ENCODE measurements around the gene ALDH8A1.

DNA sequence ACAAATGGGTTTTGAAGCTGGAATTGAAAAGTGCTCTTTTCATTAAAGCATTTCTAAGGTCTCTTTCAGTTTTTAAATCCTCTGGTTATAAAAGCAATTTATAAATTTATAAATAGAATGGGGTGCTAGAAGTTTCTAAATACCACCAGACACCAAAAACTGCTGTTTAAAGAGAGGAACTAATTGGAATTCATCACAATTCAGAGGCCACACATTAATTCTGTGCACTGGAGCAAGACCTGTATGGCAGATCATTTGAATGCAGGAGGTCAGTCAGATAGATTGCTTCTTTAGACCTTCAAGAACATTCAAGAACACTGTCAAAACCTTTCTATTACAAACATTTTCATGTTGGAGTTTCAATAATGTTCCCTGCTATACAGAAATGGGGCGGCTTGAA lies 55.1 kb downstream of the ALDH8A1 start:
- TF ChIP-seq ZNF274 (IDR thresholded peaks at IDR 0.05; ENCODE audit: borderline replicate concordance, extremely low read depth, low read length) (no peak), SUZ12 (IDR thresholded peaks at IDR 0.05; ENCODE audit: low read length) (no peak), RAD21 (IDR thresholded peaks at IDR 0.05 in 1 of 2, conservative IDR thresholded peaks at IDR 0.05 in 1 of 2; ENCODE audit: low read depth in 2 of 2, low read length in 2 of 2) (no peak), YY1 (IDR thresholded peaks at IDR 0.05; ENCODE audit: low read depth, low read length) (no peak), SP4 (IDR thresholded peaks at IDR 0.05; ENCODE audit: low read length) (no peak), JUND (IDR thresholded peaks at IDR 0.05; ENCODE audit: low read length) (no peak), GTF2F1 (IDR thresholded peaks at IDR 0.05; ENCODE audit: borderline replicate concordance, low read depth, low read length) (no peak), EZH2 (IDR thresholded peaks at IDR 0.05; ENCODE audit: low read depth, low read length, severe bottlenecking) (no peak), POLR2A (IDR thresholded peaks at IDR 0.05; ENCODE audit: control extremely low read depth in 1 of 2, low read depth in 2 of 2, low read length in 2 of 2) (no peak), RFX5 (IDR thresholded peaks at IDR 0.05; ENCODE audit: borderline replicate concordance, low read depth, low read length) (no peak)
- TF ChIP-seq, protein P1, sequence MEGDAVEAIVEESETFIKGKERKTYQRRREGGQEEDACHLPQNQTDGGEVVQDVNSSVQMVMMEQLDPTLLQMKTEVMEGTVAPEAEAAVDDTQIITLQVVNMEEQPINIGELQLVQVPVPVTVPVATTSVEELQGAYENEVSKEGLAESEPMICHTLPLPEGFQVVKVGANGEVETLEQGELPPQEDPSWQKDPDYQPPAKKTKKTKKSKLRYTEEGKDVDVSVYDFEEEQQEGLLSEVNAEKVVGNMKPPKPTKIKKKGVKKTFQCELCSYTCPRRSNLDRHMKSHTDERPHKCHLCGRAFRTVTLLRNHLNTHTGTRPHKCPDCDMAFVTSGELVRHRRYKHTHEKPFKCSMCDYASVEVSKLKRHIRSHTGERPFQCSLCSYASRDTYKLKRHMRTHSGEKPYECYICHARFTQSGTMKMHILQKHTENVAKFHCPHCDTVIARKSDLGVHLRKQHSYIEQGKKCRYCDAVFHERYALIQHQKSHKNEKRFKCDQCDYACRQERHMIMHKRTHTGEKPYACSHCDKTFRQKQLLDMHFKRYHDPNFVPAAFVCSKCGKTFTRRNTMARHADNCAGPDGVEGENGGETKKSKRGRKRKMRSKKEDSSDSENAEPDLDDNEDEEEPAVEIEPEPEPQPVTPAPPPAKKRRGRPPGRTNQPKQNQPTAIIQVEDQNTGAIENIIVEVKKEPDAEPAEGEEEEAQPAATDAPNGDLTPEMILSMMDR (IDR thresholded peaks at IDR 0.05; ENCODE audit: control extremely low read depth in 1 of 3, insufficient read depth in 1 of 3, low read depth in 1 of 3, low read length in 3 of 3), result no peak
- TF ChIP-seq, protein P2, sequence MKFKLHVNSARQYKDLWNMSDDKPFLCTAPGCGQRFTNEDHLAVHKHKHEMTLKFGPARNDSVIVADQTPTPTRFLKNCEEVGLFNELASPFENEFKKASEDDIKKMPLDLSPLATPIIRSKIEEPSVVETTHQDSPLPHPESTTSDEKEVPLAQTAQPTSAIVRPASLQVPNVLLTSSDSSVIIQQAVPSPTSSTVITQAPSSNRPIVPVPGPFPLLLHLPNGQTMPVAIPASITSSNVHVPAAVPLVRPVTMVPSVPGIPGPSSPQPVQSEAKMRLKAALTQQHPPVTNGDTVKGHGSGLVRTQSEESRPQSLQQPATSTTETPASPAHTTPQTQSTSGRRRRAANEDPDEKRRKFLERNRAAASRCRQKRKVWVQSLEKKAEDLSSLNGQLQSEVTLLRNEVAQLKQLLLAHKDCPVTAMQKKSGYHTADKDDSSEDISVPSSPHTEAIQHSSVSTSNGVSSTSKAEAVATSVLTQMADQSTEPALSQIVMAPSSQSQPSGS (IDR thresholded peaks at IDR 0.05; ENCODE audit: low read length), result no peak
- TF ChIP-seq, protein P3, sequence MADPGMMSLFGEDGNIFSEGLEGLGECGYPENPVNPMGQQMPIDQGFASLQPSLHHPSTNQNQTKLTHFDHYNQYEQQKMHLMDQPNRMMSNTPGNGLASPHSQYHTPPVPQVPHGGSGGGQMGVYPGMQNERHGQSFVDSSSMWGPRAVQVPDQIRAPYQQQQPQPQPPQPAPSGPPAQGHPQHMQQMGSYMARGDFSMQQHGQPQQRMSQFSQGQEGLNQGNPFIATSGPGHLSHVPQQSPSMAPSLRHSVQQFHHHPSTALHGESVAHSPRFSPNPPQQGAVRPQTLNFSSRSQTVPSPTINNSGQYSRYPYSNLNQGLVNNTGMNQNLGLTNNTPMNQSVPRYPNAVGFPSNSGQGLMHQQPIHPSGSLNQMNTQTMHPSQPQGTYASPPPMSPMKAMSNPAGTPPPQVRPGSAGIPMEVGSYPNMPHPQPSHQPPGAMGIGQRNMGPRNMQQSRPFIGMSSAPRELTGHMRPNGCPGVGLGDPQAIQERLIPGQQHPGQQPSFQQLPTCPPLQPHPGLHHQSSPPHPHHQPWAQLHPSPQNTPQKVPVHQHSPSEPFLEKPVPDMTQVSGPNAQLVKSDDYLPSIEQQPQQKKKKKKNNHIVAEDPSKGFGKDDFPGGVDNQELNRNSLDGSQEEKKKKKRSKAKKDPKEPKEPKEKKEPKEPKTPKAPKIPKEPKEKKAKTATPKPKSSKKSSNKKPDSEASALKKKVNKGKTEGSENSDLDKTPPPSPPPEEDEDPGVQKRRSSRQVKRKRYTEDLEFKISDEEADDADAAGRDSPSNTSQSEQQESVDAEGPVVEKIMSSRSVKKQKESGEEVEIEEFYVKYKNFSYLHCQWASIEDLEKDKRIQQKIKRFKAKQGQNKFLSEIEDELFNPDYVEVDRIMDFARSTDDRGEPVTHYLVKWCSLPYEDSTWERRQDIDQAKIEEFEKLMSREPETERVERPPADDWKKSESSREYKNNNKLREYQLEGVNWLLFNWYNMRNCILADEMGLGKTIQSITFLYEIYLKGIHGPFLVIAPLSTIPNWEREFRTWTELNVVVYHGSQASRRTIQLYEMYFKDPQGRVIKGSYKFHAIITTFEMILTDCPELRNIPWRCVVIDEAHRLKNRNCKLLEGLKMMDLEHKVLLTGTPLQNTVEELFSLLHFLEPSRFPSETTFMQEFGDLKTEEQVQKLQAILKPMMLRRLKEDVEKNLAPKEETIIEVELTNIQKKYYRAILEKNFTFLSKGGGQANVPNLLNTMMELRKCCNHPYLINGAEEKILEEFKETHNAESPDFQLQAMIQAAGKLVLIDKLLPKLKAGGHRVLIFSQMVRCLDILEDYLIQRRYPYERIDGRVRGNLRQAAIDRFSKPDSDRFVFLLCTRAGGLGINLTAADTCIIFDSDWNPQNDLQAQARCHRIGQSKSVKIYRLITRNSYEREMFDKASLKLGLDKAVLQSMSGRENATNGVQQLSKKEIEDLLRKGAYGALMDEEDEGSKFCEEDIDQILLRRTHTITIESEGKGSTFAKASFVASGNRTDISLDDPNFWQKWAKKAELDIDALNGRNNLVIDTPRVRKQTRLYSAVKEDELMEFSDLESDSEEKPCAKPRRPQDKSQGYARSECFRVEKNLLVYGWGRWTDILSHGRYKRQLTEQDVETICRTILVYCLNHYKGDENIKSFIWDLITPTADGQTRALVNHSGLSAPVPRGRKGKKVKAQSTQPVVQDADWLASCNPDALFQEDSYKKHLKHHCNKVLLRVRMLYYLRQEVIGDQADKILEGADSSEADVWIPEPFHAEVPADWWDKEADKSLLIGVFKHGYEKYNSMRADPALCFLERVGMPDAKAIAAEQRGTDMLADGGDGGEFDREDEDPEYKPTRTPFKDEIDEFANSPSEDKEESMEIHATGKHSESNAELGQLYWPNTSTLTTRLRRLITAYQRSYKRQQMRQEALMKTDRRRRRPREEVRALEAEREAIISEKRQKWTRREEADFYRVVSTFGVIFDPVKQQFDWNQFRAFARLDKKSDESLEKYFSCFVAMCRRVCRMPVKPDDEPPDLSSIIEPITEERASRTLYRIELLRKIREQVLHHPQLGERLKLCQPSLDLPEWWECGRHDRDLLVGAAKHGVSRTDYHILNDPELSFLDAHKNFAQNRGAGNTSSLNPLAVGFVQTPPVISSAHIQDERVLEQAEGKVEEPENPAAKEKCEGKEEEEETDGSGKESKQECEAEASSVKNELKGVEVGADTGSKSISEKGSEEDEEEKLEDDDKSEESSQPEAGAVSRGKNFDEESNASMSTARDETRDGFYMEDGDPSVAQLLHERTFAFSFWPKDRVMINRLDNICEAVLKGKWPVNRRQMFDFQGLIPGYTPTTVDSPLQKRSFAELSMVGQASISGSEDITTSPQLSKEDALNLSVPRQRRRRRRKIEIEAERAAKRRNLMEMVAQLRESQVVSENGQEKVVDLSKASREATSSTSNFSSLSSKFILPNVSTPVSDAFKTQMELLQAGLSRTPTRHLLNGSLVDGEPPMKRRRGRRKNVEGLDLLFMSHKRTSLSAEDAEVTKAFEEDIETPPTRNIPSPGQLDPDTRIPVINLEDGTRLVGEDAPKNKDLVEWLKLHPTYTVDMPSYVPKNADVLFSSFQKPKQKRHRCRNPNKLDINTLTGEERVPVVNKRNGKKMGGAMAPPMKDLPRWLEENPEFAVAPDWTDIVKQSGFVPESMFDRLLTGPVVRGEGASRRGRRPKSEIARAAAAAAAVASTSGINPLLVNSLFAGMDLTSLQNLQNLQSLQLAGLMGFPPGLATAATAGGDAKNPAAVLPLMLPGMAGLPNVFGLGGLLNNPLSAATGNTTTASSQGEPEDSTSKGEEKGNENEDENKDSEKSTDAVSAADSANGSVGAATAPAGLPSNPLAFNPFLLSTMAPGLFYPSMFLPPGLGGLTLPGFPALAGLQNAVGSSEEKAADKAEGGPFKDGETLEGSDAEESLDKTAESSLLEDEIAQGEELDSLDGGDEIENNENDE (IDR thresholded peaks at IDR 0.05; ENCODE audit: insufficient replicate concordance, low read length), result no peak
